ENCODE data around the gene HDGF. TPM values are rescaled to one million over a fixed set of nuclear protein-coding genes. Genes with fewer than 3 reads are reported as not detected.

Gene HDGF
- total and polyA plus RNA-seq, 9 of the 15 experiments (the other 6 are each of a cell fraction or from before 2014, with no cell fraction given): 38.8 to 601 (median 400) TPM

- TF ChIP-seq TSHZ1 (CRISPR knock-in tag; IDR thresholded peaks at IDR 0.05) (no peak), BCOR (IDR thresholded peaks at IDR 0.05) (no peak), FOXA1 (IDR thresholded peaks at IDR 0.05; ENCODE audit: borderline replicate concordance) (no peak), MNT (conservative IDR thresholded peaks at IDR 0.05) (peak; percentile 68 to 81; a peak in 3 of 4 replicates), ZSCAN29 (IDR thresholded peaks at IDR 0.05) (no peak), ZNF586 (CRISPR knock-in tag; conservative IDR thresholded peaks at IDR 0.05) (no peak), BACH1 (tag; IDR thresholded peaks at IDR 0.05) (no peak), NFE2L1 (tag; IDR thresholded peaks at IDR 0.05; ENCODE audit: borderline replicate concordance, low read depth) (no peak), MAFG (tag; conservative IDR thresholded peaks at IDR 0.05) (no peak), POLR2AphosphoS5 (IDR thresholded peaks at IDR 0.05; ENCODE audit: control insufficient read depth, insufficient read depth, low read depth, low read length) (peak; percentile 52), VEZF1 (CRISPR knock-in tag; IDR thresholded peaks at IDR 0.05) (peak; percentile 73), MTF1 (CRISPR knock-in tag; IDR thresholded peaks at IDR 0.05; ENCODE audit: borderline replicate concordance) (no peak), LARP7 (IDR thresholded peaks at IDR 0.05) (no peak), CEBPG (CRISPR knock-in tag; IDR thresholded peaks at IDR 0.05) (no peak), CEBPG (tag; conservative IDR thresholded peaks at IDR 0.05 in 1 of 2, IDR thresholded peaks at IDR 0.05 in 1 of 2) (no peak)
Observed at GRCh38 chr1:156728599-156729462, 22.6 kb downstream of the HDGF start, which contains the start of gene ISG20L2 (continued).

Measured in K562 (cell line).